GM10248 (cell line): ENCODE measurements around the gene CAPN14.

Experiments used
- CTCF ChIA-PET: fragments of 300-600 bp; sonication (Branson Sonifier 250); formaldehyde crosslinking; extraction: SDS; loops from one replicate; lab custom pipeline; 2021; ENCODE audit warnings: antibody characterized with exemption; lab: Yijun Ruan, JAX
- POLR2A ChIA-PET: fragments of 350-650 bp; sonication (Branson Sonifier 250); formaldehyde crosslinking; extraction: SDS; loops from one replicate; lab custom pipeline; 2020; ENCODE audit warnings: antibody characterized with exemption; lab: Yijun Ruan, JAX
- DNase-seq: peaks from one replicate; pipeline ENCODE4 v3.0.0; 2012; ENCODE audit errors: extremely low spot score
- TF ChIP-seq, protein P1 (sequence below): IDR thresholded peaks from 2 replicates; pipeline ENCODE4 v1.5.1; 2012; ENCODE audit warnings: mild to moderate bottlenecking, low read depth; ENCODE audit errors: extremely low read depth, missing control alignments, control extremely low read depth

The CAPN14 gene

DNA sequence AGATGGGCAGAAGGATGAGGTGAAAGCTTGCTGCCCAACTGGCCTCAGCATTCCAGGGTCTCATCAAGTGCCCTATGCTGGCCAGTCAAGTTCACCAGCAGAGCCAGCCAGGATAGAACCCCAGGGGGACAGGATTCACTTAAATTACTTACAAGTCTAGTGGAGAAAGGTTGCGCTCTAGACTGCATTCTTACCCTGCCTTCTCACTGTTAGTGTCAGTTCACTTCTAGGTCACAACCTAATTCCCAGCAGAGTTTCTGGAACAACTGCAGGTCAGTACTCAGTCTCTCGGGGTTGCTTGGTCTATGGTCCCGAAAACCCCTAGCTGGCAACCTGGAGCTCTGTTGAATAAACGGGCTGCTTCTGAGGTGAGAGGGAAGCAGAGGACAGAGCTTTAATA, 46.2 kb downstream of the CAPN14 start:
- POLR2A ChIA-PET = no interaction called here
- DNase-seq = no peak
- TF ChIP-seq, protein P1, sequence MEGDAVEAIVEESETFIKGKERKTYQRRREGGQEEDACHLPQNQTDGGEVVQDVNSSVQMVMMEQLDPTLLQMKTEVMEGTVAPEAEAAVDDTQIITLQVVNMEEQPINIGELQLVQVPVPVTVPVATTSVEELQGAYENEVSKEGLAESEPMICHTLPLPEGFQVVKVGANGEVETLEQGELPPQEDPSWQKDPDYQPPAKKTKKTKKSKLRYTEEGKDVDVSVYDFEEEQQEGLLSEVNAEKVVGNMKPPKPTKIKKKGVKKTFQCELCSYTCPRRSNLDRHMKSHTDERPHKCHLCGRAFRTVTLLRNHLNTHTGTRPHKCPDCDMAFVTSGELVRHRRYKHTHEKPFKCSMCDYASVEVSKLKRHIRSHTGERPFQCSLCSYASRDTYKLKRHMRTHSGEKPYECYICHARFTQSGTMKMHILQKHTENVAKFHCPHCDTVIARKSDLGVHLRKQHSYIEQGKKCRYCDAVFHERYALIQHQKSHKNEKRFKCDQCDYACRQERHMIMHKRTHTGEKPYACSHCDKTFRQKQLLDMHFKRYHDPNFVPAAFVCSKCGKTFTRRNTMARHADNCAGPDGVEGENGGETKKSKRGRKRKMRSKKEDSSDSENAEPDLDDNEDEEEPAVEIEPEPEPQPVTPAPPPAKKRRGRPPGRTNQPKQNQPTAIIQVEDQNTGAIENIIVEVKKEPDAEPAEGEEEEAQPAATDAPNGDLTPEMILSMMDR = no peak
- CTCF ChIA-PET = interaction anchor here (0.8 to 6.7 kb wide), 16 partner anchors 9 to 459 kb away, joined by 3 to 102 read pairs (median 7); no protein-coding TSS in a partner anchor

DNA sequence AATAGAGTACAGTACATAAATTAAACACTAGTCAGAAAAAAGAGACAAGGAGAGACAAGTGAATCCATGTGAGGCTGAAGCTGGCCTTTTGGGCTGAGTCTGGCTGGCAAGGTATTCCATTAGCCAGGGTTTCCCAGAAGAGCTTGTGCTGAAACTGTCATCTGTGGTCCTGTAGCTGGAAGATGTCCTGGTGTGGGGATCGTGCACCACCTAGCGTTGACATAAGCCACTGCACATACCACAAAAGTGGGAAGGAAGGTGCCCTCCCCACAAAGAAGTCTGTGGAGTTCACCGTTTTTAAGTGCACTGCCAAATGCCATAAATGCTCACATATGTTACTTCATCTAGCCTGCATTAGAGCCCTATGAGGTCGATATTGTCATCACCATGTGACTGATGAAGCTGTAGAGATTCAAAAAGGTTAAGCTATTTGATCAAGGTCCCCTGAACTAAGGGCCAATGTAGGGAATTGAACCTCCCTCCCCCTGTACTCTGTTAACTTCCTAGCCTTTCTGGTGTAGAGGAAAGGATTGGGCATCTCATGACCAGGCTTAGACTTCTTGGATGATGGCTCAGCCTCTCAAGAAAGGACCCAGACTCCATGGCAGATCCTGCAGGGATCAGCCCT, 47.1 kb downstream of the CAPN14 start:
- TF ChIP-seq, protein P1 = peak; percentile 90
- CTCF ChIA-PET = interaction anchor here (0.7 to 6.7 kb wide), 42 partner anchors 7 to 1077 kb away, joined by 3 to 102 read pairs (median 4); no protein-coding TSS in a partner anchor
- POLR2A ChIA-PET = no interaction called here
- DNase-seq = peak; percentile 72

DNA sequence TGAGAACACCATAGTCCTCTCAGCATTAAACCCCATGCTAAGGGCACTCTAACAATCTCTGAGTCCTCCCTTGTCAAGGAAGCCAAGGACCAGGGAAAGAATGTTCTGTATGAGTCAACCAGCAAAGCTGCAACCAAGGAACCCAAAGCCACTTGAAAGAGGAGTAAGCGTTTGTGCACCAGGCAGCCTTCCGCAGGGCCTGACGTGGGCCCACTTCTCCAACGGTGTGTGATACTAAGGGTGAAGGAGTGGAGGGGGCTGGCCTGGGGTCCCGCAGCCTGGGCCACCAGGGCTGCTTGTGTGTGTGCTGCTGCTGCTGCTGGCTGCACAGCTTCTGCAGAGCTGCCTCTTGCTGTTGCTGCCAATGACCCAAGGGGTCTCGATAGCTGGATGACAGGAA, 49.0 kb downstream of the CAPN14 start:
- ChIA-PET CTCF (interaction anchor here (1.5 to 6.7 kb wide), 6 partner anchors 9 to 456 kb away, joined by 3 to 102 read pairs (median 24); no protein-coding TSS in a partner anchor), POLR2A (no interaction called here)
- DNase-seq = no peak
- TF ChIP-seq, protein P1 = no peak

DNA sequence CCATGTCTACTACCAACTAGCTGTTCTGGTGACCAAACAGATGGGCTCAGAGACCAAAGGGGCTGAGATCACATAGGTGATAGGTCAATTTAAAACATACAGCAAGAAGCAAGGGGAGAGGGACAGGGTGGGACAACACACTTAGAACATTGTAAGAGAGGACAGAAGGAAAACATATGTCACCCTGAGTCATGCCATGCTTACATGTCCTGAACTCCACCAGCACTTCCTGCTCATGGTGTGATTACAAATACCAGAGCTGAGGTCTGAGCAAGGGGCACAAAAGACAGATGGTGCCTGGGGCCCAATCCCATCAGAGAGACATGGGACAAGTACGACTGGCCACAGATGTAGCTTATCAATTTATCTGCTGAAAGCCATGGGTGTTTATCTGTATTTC, 50.4 kb downstream of the CAPN14 start:
- TF ChIP-seq, protein P1 = no peak
- POLR2A ChIA-PET = no interaction called here
- CTCF ChIA-PET = interaction anchor here (1.3 to 6.7 kb wide), 3 partner anchors 167 to 455 kb away, joined by 3 to 102 read pairs (median 36); no protein-coding TSS in a partner anchor
- no peak for DNase-seq

DNA sequence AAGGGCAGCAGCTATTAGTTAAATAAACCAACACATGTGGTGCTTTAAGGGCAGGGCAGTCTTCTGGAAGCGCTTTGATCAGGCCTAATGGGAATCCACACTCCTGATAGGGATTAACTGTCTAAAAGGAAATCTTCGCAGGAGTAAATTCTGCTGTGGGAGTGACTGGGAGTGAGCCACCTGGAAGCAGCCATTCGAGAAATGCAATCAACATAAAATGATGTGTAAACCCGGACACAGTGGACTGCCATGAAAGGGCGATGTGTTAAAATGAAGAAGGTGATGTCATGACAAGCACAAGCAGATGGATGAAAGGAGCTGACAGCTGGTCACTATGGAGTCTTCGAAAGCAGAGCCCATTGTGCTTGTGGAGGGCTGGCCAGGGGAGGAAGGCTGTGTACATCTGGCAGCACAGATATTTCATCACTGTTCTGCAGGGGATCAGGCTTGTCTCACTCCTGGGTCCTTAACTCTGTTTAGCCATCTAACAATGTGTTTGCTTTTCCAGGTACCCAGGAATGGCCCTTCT, 54.2 kb downstream of the CAPN14 start:
- ChIA-PET POLR2A (no interaction called here), CTCF (interaction anchor here (1.8 to 2.2 kb wide), 2 partner anchors 7 to 12 kb away, joined by 6 to 11 read pairs; no protein-coding TSS in a partner anchor)
- TF ChIP-seq, protein P1 = no peak
- DNase-seq = no peak

DNA sequence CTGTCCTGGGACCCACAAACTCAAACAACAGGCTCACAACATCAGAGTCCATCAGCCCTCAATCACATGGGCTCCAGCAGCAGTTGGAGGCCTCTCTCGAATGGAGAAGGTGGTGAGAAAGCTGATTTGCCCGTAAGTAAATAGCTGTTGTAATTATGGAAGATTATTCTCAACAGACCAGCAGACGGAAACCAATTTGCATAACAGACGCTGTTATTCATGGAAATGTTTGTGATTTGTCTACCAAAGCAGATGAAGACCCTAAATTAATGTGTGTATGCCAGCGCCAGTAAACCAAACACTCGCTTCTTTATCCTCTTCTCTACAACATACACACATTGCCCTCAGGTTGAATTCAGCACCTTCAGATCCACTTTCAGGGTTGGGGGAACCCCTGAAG, 55.7 kb downstream of the CAPN14 start:
- no peak for DNase-seq
- ChIA-PET CTCF (interaction anchor here (1.1 to 2.2 kb wide), 3 partner anchors 9 to 450 kb away, joined by 3 to 11 read pairs (median 5); no protein-coding TSS in a partner anchor), POLR2A (no interaction called here)
- TF ChIP-seq, protein P1 = no peak
